HCT116 (cell line): Measurements from ENCODE around the gene POLK. TPM values are rescaled to one million over a fixed set of nuclear protein-coding genes. Genes with fewer than 3 reads are reported as not detected.

Experiments used
- ATAC-seq: fragments of 200-7000 bp; cut with Tn5 transposase; 2 replicates; pipeline ENCODE4 v1.9.1; 2020; ENCODE audit warnings: mild to moderate bottlenecking, moderate library complexity
- BruUV-seq: library from RNA; stranded (reverse); fragments of 400-500 nt; replicated peaks from 2 replicates; lab custom pipeline; 2021; lab: Mats Ljungman, UMichigan
- CTCF ChIA-PET: fragments of 300-600 bp; sonication (Branson Sonifier 250); formaldehyde crosslinking; loops from one replicate; lab custom pipeline; 2021; ENCODE audit warnings: antibody characterized with exemption; lab: Charles Lee
- POLR2A ChIA-PET: fragments of 300-600, 350-600 bp; sonication (Branson Sonifier 250); formaldehyde crosslinking; loops from one replicate; lab custom pipeline; 2021; ENCODE audit warnings: antibody characterized with exemption; lab: Charles Lee
- RAD21 ChIA-PET, 2 experiments: fragments of 300-600 bp; sonication (Branson Sonifier 250); formaldehyde crosslinking; loops; one replicate each; lab custom pipeline; 2023; ENCODE audit warnings: low total read pairs in 2 of 2; ENCODE audit not compliant: uncharacterized antibody in 2 of 2, unreplicated experiment in 2 of 2, low non-redundant PET in 1 of 2; lab: Charles Lee
- DNase-seq: peaks from one replicate; pipeline ENCODE4 v3.0.0-alpha.2; 2010; ENCODE audit warnings: low read depth, low spot score
- H2AFZ ChIP-seq: fragments of 200-600 bp; shearing (Covaris generic), sonication (generic); 2 replicates; pipeline ENCODE4 v1.6.1; 2017; ENCODE audit warnings: low read depth, mixed run types, mixed read lengths, antibody characterized with exemption, low read length; ENCODE audit not compliant: poor library complexity, severe bottlenecking
- H3K27ac ChIP-seq: 2 replicates; pipeline ENCODE4 v1.5.1; 2012; ENCODE audit warnings: low read depth, low read length
- H3K27me3 ChIP-seq: fragments of 200-600 bp; sonication (generic); 2 replicates; pipeline ENCODE4 v1.6.1; 2016; ENCODE audit warnings: mixed run types, low read length, mixed read lengths; ENCODE audit not compliant: insufficient read depth
- H3K36me3 ChIP-seq, 2 experiments: fragments of 200-500 bp in 1 of 2; fragments of 200-600 bp in 1 of 2; sonication (Bioruptor generic) in 1 of 2; sonication (generic) in 1 of 2; 2 replicates each; pipeline versions ENCODE4 v1.5.1 to v1.6.1; 2014 to 2016; ENCODE audit warnings: low read length in 2 of 2, inconsistent platforms in 1 of 2, mixed read lengths in 1 of 2, mixed run types in 1 of 2; ENCODE audit not compliant: insufficient read depth in 2 of 2, control insufficient read depth in 1 of 2
- H3K4me1 ChIP-seq, 2 experiments: fragments of 200-600 bp in 1 of 2; sonication (generic) in 1 of 2; 2 replicates each; pipeline versions ENCODE4 v1.5.1 to v1.6.1; 2012 to 2017; ENCODE audit warnings: low read length in 2 of 2, inconsistent platforms in 1 of 2, mild to moderate bottlenecking in 1 of 2, mixed read lengths in 1 of 2, mixed run types in 1 of 2, moderate library complexity in 1 of 2; ENCODE audit not compliant: insufficient read depth in 2 of 2, control insufficient read depth in 1 of 2
- H3K4me2 ChIP-seq: fragments of 200-600 bp; sonication (generic); 2 replicates; pipeline ENCODE4 v1.6.1; 2017; ENCODE audit warnings: mixed run types, low read length, mixed read lengths
- H3K4me3 ChIP-seq, 2 experiments: fragments of 200-600 bp in 1 of 2; sonication (generic) in 1 of 2; replicated peaks in 1 of 2; 2 replicates each; pipeline ENCODE4 v1.5.1; 2011 to 2016; ENCODE audit warnings: low read length in 2 of 2, control low read depth in 1 of 2, low read depth in 1 of 2, mild to moderate bottlenecking in 1 of 2, mixed read lengths in 1 of 2, mixed run types in 1 of 2
- H3K79me2 ChIP-seq: fragments of 200-600 bp; sonication (generic); 2 replicates; pipeline ENCODE4 v1.6.1; 2017; ENCODE audit warnings: mild to moderate bottlenecking, mixed run types, low read length, moderate library complexity, mixed read lengths; ENCODE audit not compliant: insufficient read depth
- H3K9ac ChIP-seq: fragments of 200-600 bp; sonication (generic); 2 replicates; pipeline ENCODE4 v1.6.1; 2016; ENCODE audit warnings: low read length, mixed read lengths
- H3K9me2 ChIP-seq: fragments of 200-600 bp; sonication (generic), shearing (Covaris generic); 2 replicates; pipeline ENCODE4 v1.6.1; 2017; ENCODE audit warnings: mixed run types, mild to moderate bottlenecking, moderate library complexity; ENCODE audit not compliant: insufficient read depth
- H3K9me3 ChIP-seq, 2 experiments: fragments of 200-500 bp in 1 of 2; fragments of 200-600 bp in 1 of 2; sonication (Bioruptor generic) in 1 of 2; sonication (generic) in 1 of 2; 2 replicates each; pipeline ENCODE4 v1.6.1; 2014 to 2017; ENCODE audit warnings: low read length in 2 of 2, mixed read lengths in 2 of 2, inconsistent platforms in 1 of 2, low read depth in 1 of 2, mild to moderate bottlenecking in 1 of 2, mixed run types in 1 of 2, moderate library complexity in 1 of 2; ENCODE audit not compliant: control insufficient read depth in 1 of 2, insufficient read depth in 1 of 2
- H4K20me1 ChIP-seq: fragments of 200-600 bp; sonication (generic), shearing (Covaris generic); 2 replicates; pipeline ENCODE4 v1.6.1; 2017; ENCODE audit warnings: mixed run types, mild to moderate bottlenecking, moderate library complexity; ENCODE audit not compliant: insufficient read depth
- CEBPB ChIP-seq: IDR thresholded peaks from 2 replicates; pipeline ENCODE4 v1.6.1; 2012; ENCODE audit warnings: low read depth
- EZH2 ChIP-seq: fragments of 200-600 bp; sonication (generic); IDR thresholded peaks from 2 replicates; pipeline ENCODE4 v1.6.1; 2017; ENCODE audit warnings: antibody characterized with exemption, mixed run types
- EZH2phosphoT487 ChIP-seq: fragments of 200-600 bp; IDR thresholded peaks from 2 replicates; pipeline ENCODE4 v1.6.1; 2018; ENCODE audit warnings: antibody characterized with exemption, borderline replicate concordance
- FOSL1 ChIP-seq: IDR thresholded peaks from 2 replicates; pipeline ENCODE4 v1.6.1; 2012; ENCODE audit warnings: low read depth
- JUND ChIP-seq: IDR thresholded peaks from 2 replicates; pipeline ENCODE4 v1.6.1; 2012
- POLR2A ChIP-seq: IDR thresholded peaks from 2 replicates; pipeline ENCODE4 v1.7.0; 2011; ENCODE audit warnings: borderline replicate concordance; ENCODE audit not compliant: insufficient read depth, insufficient read length; ENCODE audit errors: extremely low read depth
- RAD21 ChIP-seq: IDR thresholded peaks from 2 replicates; pipeline ENCODE4 v1.6.1; 2012; ENCODE audit warnings: low read depth, mild to moderate bottlenecking
- SIN3A ChIP-seq: IDR thresholded peaks from 2 replicates; pipeline ENCODE4 v1.6.1; 2012; ENCODE audit warnings: low read depth
- SP1 ChIP-seq: IDR thresholded peaks from 2 replicates; pipeline ENCODE4 v1.6.1; 2012; ENCODE audit warnings: low read depth
- SRF ChIP-seq: IDR thresholded peaks from 2 replicates; pipeline ENCODE4 v1.6.1; 2012; ENCODE audit warnings: low read depth
- TCF7L2 ChIP-seq: IDR thresholded peaks from 2 replicates; pipeline ENCODE4 v1.7.0; 2011; ENCODE audit warnings: borderline replicate concordance, inconsistent platforms; ENCODE audit not compliant: insufficient read depth, insufficient read length; ENCODE audit errors: extremely low read depth
- YY1 ChIP-seq: IDR thresholded peaks from 2 replicates; pipeline ENCODE4 v1.6.1; 2011; ENCODE audit warnings: low read length, low read depth, moderate library complexity, mild to moderate bottlenecking; ENCODE audit not compliant: insufficient replicate concordance; ENCODE audit errors: extremely low read depth
- ZFX ChIP-seq: fragments of 450-650 bp; IDR thresholded peaks from 2 replicates; pipeline ENCODE4 v1.6.1; 2017
- intact Hi-C: fragments of 100-400 bp; cut with micrococcal nuclease; formaldehyde crosslinking; loops from 2 replicates; pipeline ENCODE4 v1.10.0; 2022
- total RNA-seq: library from RNA; stranded (reverse); gene quantifications from one replicate; pipeline ENCODE4 v1.2.1, GENCODE V29; 2021; ENCODE audit not compliant: unreplicated experiment
- TF ChIP-seq, protein P1 (sequence below): IDR thresholded peaks from 2 replicates; pipeline ENCODE4 v1.6.1; 2012
- TF ChIP-seq, protein P2 (sequence below), 3 experiments: fragments of 200-600 bp in 1 of 3; sonication (generic) in 1 of 3; IDR thresholded peaks in 2 of 3; conservative IDR thresholded peaks in 1 of 3; 2 replicates each; pipeline ENCODE4 v1.5.1; 2012 to 2017; ENCODE audit warnings: low read depth in 2 of 3, low read length in 2 of 3, antibody characterized with exemption in 1 of 3, borderline replicate concordance in 1 of 3, control low read depth in 1 of 3, mild to moderate bottlenecking in 1 of 3, mixed read lengths in 1 of 3, mixed run types in 1 of 3, moderate library complexity in 1 of 3; ENCODE audit not compliant: insufficient read depth in 1 of 3
- TF ChIP-seq, protein P3 (sequence below): IDR thresholded peaks from 2 replicates; pipeline ENCODE4 v1.6.1; 2012; ENCODE audit warnings: low read depth

POLK gene
- total RNA-seq, 1 experiment from 2014 or later = 17.3 TPM

DNA sequence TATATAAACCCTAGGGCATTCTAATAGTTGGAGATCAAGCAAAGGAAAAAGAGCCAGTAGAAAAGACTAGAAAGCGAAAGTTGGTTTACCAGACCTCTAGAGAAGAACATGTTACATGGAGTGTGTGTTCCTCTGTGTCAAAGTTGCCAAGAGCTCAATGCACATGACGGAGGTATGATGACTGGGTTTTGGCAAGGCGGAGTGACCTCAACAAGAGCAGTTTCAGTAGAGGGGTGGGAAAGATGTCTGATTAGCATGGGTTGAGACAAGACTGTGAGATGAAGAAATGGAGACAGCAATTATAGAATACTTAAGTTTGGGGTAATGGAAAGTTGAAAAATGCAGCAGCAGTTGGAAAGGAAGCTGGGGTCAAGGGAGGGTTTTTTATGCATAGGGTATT lies 101.2 kb downstream of the POLK start:
- DNase-seq = no peak
- H3K4me2 ChIP-seq = no peak overlapping the region
- TSS peak; percentile 33 for BruUV-seq
- H4K20me1 ChIP-seq = no peaks in the 10 kb centered on the region
- H3K79me2 ChIP-seq = no peaks in the 10 kb centered on the region
- intact Hi-C loops = no loop called here
- TF ChIP-seq POLR2A = no peak
- TF ChIP-seq JUND = no peak
- TF ChIP-seq SRF = no peak
- TF ChIP-seq YY1 = no peak
- TF ChIP-seq, protein P1, sequence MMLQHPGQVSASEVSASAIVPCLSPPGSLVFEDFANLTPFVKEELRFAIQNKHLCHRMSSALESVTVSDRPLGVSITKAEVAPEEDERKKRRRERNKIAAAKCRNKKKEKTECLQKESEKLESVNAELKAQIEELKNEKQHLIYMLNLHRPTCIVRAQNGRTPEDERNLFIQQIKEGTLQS = no peak
- no peak for TF ChIP-seq SP1
- TF ChIP-seq EZH2phosphoT487 = no peak
- TF ChIP-seq TCF7L2 = no peak
- TF ChIP-seq, protein P2, sequence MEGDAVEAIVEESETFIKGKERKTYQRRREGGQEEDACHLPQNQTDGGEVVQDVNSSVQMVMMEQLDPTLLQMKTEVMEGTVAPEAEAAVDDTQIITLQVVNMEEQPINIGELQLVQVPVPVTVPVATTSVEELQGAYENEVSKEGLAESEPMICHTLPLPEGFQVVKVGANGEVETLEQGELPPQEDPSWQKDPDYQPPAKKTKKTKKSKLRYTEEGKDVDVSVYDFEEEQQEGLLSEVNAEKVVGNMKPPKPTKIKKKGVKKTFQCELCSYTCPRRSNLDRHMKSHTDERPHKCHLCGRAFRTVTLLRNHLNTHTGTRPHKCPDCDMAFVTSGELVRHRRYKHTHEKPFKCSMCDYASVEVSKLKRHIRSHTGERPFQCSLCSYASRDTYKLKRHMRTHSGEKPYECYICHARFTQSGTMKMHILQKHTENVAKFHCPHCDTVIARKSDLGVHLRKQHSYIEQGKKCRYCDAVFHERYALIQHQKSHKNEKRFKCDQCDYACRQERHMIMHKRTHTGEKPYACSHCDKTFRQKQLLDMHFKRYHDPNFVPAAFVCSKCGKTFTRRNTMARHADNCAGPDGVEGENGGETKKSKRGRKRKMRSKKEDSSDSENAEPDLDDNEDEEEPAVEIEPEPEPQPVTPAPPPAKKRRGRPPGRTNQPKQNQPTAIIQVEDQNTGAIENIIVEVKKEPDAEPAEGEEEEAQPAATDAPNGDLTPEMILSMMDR (IDR thresholded peaks at IDR 0.05 in 2 of 3, conservative IDR thresholded peaks at IDR 0.05 in 1 of 3; ENCODE audit: borderline replicate concordance in 1 of 3, insufficient read depth in 1 of 3, low read depth in 2 of 3, low read length in 2 of 3) = no peak
- TF ChIP-seq EZH2 = no peak
- TF ChIP-seq SIN3A = no peak
- no peak for TF ChIP-seq CEBPB
- no peak for TF ChIP-seq RAD21
- TF ChIP-seq, protein P3, sequence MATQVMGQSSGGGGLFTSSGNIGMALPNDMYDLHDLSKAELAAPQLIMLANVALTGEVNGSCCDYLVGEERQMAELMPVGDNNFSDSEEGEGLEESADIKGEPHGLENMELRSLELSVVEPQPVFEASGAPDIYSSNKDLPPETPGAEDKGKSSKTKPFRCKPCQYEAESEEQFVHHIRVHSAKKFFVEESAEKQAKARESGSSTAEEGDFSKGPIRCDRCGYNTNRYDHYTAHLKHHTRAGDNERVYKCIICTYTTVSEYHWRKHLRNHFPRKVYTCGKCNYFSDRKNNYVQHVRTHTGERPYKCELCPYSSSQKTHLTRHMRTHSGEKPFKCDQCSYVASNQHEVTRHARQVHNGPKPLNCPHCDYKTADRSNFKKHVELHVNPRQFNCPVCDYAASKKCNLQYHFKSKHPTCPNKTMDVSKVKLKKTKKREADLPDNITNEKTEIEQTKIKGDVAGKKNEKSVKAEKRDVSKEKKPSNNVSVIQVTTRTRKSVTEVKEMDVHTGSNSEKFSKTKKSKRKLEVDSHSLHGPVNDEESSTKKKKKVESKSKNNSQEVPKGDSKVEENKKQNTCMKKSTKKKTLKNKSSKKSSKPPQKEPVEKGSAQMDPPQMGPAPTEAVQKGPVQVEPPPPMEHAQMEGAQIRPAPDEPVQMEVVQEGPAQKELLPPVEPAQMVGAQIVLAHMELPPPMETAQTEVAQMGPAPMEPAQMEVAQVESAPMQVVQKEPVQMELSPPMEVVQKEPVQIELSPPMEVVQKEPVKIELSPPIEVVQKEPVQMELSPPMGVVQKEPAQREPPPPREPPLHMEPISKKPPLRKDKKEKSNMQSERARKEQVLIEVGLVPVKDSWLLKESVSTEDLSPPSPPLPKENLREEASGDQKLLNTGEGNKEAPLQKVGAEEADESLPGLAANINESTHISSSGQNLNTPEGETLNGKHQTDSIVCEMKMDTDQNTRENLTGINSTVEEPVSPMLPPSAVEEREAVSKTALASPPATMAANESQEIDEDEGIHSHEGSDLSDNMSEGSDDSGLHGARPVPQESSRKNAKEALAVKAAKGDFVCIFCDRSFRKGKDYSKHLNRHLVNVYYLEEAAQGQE = no peak
- TF ChIP-seq FOSL1 = no peak
- no peak for TF ChIP-seq ZFX
- POLR2A ChIA-PET = no interaction called here
- RAD21 ChIA-PET = no interaction called here
- no peak overlapping the region for H3K9ac ChIP-seq
- no peak overlapping the region for H3K4me3 ChIP-seq
- no peak overlapping the region for H2AFZ ChIP-seq
- CTCF ChIA-PET = no interaction called here
- H3K9me3 ChIP-seq = no peaks in the 10 kb centered on the region
- no peaks in the 10 kb centered on the region for H3K4me1 ChIP-seq
- H3K36me3 ChIP-seq = no peaks in the 10 kb centered on the region
- no peaks in the 10 kb centered on the region for H3K9me2 ChIP-seq
- no peaks in the 10 kb centered on the region for H3K27me3 ChIP-seq
- ATAC-seq = no peak
- H3K27ac ChIP-seq = no peak overlapping the region
